ENCODE data around the gene KLF15.

DNA sequence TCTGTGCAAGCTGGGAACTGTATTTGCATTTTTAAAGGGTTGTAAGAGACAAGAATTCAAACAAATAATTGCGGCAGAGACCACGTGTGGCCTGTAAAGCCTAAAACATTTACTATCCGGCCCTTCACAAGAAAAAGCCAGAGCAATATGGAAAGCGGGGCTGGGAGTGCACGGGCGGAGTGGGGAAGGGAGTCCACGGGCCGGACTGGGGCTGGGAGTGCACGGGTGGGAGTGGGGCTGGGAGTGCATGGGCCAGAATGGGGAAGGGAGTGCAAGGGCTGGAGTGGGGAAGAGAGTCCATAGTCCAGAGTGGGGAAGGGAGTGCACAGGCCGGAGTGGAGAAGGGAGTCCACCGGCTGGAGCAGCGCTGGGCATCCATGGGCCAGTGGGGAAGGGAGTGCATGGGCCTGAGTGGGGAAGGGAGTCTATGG lies 41.2 kb downstream of the KLF15 start:
- TF ChIP-seq, protein P1, sequence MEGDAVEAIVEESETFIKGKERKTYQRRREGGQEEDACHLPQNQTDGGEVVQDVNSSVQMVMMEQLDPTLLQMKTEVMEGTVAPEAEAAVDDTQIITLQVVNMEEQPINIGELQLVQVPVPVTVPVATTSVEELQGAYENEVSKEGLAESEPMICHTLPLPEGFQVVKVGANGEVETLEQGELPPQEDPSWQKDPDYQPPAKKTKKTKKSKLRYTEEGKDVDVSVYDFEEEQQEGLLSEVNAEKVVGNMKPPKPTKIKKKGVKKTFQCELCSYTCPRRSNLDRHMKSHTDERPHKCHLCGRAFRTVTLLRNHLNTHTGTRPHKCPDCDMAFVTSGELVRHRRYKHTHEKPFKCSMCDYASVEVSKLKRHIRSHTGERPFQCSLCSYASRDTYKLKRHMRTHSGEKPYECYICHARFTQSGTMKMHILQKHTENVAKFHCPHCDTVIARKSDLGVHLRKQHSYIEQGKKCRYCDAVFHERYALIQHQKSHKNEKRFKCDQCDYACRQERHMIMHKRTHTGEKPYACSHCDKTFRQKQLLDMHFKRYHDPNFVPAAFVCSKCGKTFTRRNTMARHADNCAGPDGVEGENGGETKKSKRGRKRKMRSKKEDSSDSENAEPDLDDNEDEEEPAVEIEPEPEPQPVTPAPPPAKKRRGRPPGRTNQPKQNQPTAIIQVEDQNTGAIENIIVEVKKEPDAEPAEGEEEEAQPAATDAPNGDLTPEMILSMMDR (IDR thresholded peaks at IDR 0.05), result no peak
- TF ChIP-seq IRF2 (CRISPR knock-in tag; IDR thresholded peaks at IDR 0.05; ENCODE audit: borderline replicate concordance, low read depth) (no peak), ZNF121 (CRISPR knock-in tag; IDR thresholded peaks at IDR 0.05) (no peak), CREB1 (CRISPR knock-in tag; IDR thresholded peaks at IDR 0.05) (no peak), ZNF416 (CRISPR knock-in tag; IDR thresholded peaks at IDR 0.05) (no peak), MXD4 (CRISPR knock-in tag; IDR thresholded peaks at IDR 0.05; ENCODE audit: borderline replicate concordance) (no peak), NR3C1 (CRISPR knock-in tag; conservative IDR thresholded peaks at IDR 0.05; ENCODE audit: low read depth) (no peak)
- TF ChIP-seq, protein P2, sequence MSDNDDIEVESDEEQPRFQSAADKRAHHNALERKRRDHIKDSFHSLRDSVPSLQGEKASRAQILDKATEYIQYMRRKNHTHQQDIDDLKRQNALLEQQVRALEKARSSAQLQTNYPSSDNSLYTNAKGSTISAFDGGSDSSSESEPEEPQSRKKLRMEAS (CRISPR knock-in tag; IDR thresholded peaks at IDR 0.05), result no peak
- TF ChIP-seq, protein P3, sequence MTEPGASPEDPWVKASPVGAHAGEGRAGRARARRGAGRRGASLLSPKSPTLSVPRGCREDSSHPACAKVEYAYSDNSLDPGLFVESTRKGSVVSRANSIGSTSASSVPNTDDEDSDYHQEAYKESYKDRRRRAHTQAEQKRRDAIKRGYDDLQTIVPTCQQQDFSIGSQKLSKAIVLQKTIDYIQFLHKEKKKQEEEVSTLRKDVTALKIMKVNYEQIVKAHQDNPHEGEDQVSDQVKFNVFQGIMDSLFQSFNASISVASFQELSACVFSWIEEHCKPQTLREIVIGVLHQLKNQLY (CRISPR knock-in tag; IDR thresholded peaks at IDR 0.05), result no peak
- TF ChIP-seq, protein P4, sequence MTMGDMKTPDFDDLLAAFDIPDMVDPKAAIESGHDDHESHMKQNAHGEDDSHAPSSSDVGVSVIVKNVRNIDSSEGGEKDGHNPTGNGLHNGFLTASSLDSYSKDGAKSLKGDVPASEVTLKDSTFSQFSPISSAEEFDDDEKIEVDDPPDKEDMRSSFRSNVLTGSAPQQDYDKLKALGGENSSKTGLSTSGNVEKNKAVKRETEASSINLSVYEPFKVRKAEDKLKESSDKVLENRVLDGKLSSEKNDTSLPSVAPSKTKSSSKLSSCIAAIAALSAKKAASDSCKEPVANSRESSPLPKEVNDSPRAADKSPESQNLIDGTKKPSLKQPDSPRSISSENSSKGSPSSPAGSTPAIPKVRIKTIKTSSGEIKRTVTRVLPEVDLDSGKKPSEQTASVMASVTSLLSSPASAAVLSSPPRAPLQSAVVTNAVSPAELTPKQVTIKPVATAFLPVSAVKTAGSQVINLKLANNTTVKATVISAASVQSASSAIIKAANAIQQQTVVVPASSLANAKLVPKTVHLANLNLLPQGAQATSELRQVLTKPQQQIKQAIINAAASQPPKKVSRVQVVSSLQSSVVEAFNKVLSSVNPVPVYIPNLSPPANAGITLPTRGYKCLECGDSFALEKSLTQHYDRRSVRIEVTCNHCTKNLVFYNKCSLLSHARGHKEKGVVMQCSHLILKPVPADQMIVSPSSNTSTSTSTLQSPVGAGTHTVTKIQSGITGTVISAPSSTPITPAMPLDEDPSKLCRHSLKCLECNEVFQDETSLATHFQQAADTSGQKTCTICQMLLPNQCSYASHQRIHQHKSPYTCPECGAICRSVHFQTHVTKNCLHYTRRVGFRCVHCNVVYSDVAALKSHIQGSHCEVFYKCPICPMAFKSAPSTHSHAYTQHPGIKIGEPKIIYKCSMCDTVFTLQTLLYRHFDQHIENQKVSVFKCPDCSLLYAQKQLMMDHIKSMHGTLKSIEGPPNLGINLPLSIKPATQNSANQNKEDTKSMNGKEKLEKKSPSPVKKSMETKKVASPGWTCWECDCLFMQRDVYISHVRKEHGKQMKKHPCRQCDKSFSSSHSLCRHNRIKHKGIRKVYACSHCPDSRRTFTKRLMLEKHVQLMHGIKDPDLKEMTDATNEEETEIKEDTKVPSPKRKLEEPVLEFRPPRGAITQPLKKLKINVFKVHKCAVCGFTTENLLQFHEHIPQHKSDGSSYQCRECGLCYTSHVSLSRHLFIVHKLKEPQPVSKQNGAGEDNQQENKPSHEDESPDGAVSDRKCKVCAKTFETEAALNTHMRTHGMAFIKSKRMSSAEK (CRISPR knock-in tag; IDR thresholded peaks at IDR 0.05; ENCODE audit: borderline replicate concordance), result no peak

Data from WTC11 (cell line).